GM12873 (cell line): ENCODE measurements around the gene LRRN1.

Experiments
- TF ChIP-seq, protein P1 (sequence below): IDR thresholded peaks from 2 replicates; pipeline ENCODE4 v1.5.1; 2012; ENCODE audit warnings: low read depth, mild to moderate bottlenecking, moderate library complexity, low read length, control low read depth; ENCODE audit not compliant: insufficient read depth; ENCODE audit errors: missing control alignments

The LRRN1 gene

DNA sequence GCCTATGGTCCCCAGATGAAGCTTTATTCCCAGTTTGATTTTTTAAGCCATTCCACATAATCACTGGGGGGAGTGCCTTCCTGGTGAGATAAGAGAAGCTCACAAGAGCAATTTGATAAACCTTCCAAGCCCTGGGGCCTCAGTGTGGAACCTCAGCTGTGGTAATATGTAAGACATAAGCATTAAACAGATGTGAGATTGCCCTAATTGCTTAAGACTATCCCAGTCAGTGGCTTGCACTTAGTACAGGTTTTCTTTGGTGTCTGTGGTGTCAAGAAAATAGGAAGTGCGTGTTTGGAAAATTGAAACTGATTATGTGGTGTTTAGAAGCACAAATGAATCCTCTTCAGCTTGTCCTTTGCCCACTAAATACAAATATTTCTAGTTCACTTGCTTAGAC, 54.3 kb downstream of the LRRN1 start:
- TF ChIP-seq, protein P1, sequence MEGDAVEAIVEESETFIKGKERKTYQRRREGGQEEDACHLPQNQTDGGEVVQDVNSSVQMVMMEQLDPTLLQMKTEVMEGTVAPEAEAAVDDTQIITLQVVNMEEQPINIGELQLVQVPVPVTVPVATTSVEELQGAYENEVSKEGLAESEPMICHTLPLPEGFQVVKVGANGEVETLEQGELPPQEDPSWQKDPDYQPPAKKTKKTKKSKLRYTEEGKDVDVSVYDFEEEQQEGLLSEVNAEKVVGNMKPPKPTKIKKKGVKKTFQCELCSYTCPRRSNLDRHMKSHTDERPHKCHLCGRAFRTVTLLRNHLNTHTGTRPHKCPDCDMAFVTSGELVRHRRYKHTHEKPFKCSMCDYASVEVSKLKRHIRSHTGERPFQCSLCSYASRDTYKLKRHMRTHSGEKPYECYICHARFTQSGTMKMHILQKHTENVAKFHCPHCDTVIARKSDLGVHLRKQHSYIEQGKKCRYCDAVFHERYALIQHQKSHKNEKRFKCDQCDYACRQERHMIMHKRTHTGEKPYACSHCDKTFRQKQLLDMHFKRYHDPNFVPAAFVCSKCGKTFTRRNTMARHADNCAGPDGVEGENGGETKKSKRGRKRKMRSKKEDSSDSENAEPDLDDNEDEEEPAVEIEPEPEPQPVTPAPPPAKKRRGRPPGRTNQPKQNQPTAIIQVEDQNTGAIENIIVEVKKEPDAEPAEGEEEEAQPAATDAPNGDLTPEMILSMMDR, result no peak

DNA sequence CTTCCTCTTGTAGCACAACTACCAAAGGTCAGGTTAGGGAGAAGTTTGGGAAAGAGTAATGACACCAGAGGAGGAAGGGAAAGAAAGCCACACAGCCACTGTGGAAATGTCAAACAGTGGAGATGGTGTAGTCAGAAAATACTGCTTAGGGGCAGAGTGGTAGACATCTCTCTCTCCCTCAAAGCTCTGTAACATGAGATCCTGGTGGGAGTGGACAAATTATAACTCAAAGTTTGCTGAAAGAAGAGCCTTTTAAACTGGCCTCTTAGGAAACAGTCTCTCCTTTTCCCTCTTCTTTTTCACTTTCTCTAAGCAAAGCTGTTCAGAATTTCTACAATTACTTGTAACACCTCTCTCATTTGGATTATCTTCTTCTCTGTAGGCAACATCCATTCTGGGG, 55.8 kb downstream of the LRRN1 start:
- TF ChIP-seq, protein P1, result no peak

DNA sequence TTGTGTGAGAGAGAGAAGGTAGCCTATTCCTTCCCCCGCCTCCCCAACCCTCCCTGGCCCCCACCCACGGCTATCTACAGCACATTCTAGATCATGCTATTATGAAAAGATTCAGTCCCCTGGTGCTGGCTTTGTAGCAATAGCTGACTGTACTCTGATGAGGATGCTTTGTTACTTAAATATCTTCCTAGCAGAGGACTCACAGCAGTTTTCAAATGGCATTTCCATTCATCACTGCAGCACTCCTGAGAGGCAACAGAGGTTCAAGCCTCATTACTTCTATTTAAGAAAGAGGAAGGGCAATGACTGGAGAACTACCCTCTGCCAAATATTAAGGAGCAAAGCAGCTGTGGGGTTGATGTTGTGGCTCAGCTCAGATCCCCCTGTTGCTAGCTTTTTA, 61.0 kb downstream of the LRRN1 start:
- TF ChIP-seq, protein P1, result no peak

DNA sequence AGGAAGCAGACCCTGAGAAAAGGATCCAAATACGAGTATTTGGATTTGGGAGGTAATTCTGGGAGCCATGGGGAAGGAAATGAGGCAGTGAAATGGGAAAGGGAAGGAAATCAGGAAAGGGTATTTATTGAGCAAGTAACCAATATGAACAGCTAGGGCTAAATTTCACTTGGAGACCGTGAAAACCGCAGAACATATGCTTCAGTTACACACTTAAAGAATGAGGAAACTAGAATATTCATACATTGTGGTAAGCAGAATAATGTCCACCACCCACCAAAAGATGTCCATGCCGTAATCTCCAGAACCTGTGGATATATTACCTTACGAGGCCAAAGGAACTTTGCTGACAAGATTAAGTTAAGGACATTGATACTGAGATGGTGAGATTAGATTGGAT, 63.3 kb downstream of the LRRN1 start:
- TF ChIP-seq, protein P1, result no peak

DNA sequence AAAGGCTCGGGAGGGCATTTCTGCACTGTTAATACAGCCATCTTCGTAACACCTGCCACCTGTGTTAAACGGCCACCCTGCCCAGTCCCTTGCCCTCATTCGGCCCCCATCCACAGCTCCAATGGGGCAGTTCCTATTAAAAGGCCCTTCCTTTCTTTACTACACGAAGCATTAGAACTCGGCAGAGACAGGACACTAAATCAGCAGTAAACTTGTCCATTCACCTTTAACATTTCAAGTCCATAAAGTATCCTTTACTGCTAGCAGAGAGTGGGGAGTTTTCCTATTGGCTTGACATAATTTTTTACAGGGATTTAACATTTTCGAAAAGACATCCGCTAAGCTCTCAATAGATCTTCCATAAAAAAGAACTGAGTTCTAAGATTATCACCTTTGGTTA, 76.3 kb downstream of the LRRN1 start:
- TF ChIP-seq, protein P1, result no peak

DNA sequence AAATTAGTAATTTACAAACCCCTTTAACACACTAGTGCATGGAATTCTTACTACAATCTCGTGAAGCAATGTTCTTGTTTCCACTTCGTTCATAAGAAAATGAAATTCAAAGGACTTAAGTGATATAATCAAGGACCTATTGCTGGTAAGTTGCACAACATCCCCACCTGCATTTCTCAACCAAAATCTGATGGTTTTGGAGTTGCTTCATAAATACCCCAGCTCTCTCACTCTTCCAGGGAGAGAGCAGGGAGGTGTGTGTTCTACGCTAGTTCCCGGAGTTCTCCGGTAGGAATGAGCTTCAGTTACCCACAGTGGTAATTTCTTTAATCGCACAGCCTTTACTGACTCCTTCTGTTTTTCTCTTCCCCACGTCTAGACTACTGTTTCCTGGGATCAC, 81.8 kb downstream of the LRRN1 start:
- TF ChIP-seq, protein P1, result no peak

DNA sequence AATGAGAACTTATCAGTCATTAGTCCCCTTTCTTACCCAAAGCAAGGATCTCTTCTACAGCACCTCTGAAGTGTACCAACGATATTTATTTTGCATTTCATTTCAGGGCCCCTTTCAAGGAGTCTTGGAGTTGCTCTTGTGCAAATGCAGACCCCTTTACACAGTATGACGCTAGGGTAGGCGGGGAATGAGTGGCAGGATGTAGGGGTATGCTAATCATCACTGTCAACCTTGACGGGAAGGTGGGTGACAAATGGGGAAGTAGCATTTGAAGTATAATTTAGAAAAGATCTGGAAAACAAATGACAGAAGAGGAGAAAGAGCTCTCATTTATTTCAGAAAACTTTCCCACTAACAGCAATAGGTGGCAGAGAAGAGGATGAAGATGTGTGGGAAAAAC, 94.4 kb downstream of the LRRN1 start:
- TF ChIP-seq, protein P1, result no peak
